HG02885 (cell line): ENCODE data around the gene CUL4B.
A peak's percentile ranks its signal among the peaks of the same experiment; 100 is the strongest.
"Not testable (repeated sequence)": the region's sequence is repeated elsewhere in the genome, so short reads cannot be mapped to it uniquely, and the experiment has no call there.

Experiments
- ATAC-seq: cut with Tn5 transposase; IDR thresholded peaks from one replicate; pipeline ENCODE4 v1.9.1; 2021; ENCODE audit warnings: mild to moderate bottlenecking; ENCODE audit not compliant: unreplicated experiment, poor library complexity

CUL4B gene

GRCh38 chrX:120534413-120535205 is 26.2 kb downstream of the CUL4B start:
- no peak for ATAC-seq

- ATAC-seq: no peak
These were observed 37.9 kb downstream of the CUL4B start for GRCh38 chrX:120522820-120523219.

- no peak for ATAC-seq
These were observed 42.8 kb downstream of the CUL4B start for GRCh38 chrX:120517936-120518335.

GRCh38 chrX:120514236-120514635 is 46.5 kb downstream of the CUL4B start:
- ATAC-seq: peak; percentile 60

- no peak for ATAC-seq
These were observed 48.1 kb downstream of the CUL4B start for GRCh38 chrX:120512627-120513026.

- ATAC-seq: no peak
These were observed 48.5 kb downstream of the CUL4B start for GRCh38 chrX:120512222-120512621.

- no peak for ATAC-seq
These were observed 56.2 kb downstream of the CUL4B start for GRCh38 chrX:120504569-120504968.

GRCh38 chrX:120499301-120500072 is 61.3 kb downstream of the CUL4B start:
- no peak for ATAC-seq

GRCh38 chrX:120490119-120490518 is 70.6 kb downstream of the CUL4B start:
- ATAC-seq: not testable (repeated sequence)

GRCh38 chrX:120486786-120487185 is 74.0 kb downstream of the CUL4B start:
- ATAC-seq: no peak

GRCh38 chrX:120485638-120486520 is 74.9 kb downstream of the CUL4B start:
- peak; percentile 82 for ATAC-seq

GRCh38 chrX:120485315-120485637 is 75.5 kb downstream of the CUL4B start:
- peak; percentile 4 for ATAC-seq

- ATAC-seq: no peak
These were observed 83.3 kb downstream of the CUL4B start for GRCh38 chrX:120477453-120477852.

- no peak for ATAC-seq
These were observed 84.0 kb downstream of the CUL4B start for GRCh38 chrX:120476714-120477113.

- ATAC-seq: not testable (repeated sequence)
These were observed 85.3 kb downstream of the CUL4B start for GRCh38 chrX:120475447-120475846.
